H4 (cell line): ENCODE data around the gene ZGLP1. TPM values are rescaled to one million over a fixed set of nuclear protein-coding genes. Genes with fewer than 3 reads are reported as not detected.
"Not testable (repeated sequence)": the region's sequence is repeated elsewhere in the genome, so short reads cannot be mapped to it uniquely, and the experiment has no call there.

Source experiments
- DNase-seq: peaks from one replicate; pipeline ENCODE4 v3.0.0-alpha.2; 2015; ENCODE audit warnings: low spot score
- total RNA-seq: library from RNA; depleted of rRNA; stranded (reverse); fragments of >200 nt; shearing (Covaris generic); gene quantifications from 2 replicates; pipeline ENCODE4 v1.2.3, GENCODE V29; 2014; rRNA removed

The ZGLP1 gene
- total RNA-seq: 0.18 and 1.8 TPM in 2 replicates

DNA sequence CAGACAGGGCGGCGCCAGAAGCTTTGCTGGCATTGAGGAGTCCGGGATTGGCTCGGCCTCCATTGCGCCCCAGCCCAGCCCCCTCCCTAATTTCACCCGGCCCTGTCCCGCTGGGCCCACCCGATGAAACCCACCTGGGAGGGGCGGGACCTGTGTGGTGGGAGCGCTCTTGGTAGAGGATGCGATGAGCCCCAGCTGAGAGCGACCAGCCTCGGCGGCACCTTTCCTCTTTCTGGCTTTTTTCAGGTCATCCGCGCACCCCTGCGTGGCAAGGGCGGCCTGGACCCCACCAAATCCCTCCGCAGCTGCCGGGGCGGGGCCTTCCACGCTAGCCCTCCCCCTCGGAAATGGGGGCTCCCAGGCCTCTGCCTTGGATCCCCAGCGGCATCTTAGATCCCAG is at the start of gene ZGLP1:
Gene ZGLP1 (minus strand): TSS at position 393 of the 400 bp plus-strand sequence.
- DNase-seq: no peak

DNA sequence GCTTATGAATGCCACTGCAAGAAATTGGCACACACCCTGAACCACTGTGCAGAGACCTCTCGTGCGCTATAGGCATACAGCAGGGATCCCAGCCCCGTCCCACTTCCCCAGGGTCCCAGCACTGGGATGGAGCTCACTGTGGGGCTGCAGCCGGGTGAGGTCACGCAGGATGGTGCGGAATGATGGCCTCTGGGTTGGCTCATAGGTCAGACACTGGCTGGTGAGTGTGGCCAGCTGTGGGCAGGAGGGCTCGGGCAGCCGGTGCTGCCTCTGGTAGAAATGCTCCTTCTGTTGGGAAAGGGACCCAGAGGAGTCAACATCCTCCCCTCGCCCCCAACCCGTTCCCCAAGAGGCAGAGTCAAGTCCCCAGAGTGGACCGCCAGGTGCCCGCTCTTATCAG is 46.8 kb upstream of the ZGLP1 start:
- no peak for DNase-seq

DNA sequence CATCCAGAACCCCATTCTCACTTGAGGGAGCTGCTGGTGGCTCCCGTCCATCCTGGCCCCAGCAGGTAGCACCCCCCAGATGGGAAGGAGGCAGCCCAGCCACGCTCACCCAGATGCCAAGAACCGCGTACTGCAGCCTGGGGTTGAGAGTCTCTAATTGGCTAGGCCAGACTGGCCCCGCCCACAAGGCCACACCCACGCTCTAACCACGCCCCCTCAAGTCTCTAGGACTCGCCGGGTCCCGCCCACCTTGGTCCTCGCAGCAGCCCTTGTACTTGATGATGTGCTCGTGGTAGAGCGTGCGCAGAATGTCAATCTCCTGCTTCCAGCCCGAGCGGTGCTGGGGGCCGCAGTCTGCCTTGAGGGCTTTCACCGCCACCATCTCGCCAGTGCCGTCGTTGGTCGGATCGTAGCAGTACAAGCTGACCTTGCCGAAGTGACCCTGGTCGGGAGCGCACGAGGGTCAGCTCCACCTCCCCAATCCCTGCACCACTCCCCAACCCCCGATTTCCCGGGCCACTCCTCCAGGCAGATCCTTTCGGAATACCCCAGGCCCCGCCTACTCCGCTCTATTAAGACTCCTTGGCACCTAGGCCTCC is 44.3 kb upstream of the ZGLP1 start:
- DNase-seq: no peak

DNA sequence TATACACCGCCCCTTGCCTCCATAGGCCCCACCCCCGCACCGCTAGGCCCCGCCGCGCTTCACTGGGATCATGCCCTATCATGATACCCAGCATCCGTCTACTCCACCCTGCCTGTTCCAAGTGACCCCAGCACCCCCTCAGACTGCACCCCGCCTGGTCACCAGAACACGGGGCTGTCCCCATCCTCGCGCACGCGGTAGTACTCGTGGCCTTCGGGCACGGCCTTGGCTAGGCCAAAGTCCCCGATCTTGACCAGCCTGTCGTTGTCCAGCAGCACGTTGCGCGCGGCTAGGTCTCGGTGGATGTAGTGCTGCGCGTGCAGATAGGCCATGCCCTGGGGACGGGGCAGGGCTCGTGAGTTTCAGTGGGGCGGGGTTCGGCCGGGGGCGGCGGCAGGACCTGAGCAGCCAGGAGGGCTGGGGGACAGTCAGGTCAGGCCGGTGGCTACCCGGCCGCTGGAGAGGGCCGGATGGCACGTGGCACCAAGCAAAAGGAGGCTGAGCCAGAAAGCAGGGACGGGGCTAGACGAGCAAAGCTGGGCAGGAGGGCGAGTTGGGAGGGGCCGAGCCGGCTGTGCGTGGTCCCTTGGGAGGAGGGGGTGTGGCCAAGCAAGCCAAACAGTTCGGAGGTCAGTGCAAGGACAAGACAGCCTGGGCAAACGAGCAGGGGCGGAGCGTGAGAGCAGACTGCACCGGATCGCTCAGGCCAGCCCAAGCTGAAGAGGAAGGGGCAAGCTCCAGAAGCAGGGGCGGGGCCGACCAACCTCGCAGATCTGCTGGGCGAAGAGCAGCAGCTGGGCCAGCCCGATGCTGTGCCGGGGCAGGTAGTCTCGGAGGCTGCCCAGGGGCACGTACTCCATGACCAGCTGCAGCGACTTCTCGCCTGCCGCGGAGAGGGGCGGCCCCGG is 43.4 kb upstream of the ZGLP1 start:
- no peak for DNase-seq

DNA sequence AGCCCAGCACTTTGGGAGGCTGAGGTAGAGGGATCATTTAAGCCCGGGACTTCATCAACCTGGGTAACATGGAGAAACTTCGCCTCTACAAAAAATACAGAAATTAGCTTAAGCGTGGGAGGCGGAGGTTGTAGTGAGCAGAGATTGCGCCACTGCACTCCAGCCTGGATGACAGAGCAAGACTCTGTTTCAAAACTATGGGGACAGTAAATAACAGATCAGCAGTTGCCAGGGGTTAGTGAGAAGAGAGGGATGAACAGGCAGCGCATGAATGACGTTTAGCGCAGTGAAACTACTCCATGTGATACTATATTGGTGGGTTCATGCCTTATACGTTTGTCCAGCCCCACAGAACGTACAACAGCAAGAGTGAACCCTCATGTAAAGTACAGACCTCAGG is 36.9 kb upstream of the ZGLP1 start:
- DNase-seq: no peak

DNA sequence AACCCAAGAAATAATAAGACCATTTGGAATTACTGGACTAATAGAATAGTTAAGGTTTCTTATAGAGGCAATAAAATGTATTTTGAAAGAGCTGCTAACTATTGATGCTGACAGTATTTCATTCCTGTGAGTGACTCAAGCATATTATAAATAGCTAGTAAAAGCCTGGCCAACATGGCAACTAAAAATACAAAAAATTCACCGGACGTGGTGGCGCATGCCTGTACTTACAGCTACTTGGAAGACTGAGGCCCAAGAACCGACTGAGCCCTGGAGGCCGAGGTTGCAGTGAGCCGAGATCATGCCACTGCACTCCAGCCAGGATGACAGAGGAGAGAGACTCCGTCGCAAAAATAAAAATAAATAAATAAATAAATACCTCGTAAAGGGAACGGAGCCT is 35.2 kb upstream of the ZGLP1 start:
- DNase-seq: no peak

DNA sequence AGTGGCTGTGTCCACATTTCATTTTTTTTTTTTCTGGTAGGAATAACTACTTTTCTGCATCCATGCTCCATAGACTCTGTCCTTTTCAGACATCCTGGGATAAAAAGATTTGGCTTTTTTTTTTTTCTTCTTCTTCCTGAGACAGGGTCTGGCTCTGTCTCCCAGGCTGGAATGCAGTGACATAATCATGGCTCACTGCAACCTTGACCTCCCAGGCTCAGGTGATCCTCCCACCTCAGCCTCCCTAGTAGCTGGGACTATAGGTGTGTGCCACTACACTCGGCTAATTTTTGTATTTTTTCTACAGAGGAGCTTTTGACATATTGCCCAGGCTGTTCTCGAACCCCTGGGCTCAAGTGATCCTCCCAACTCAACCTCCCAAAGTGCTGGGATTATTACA is 33.9 kb upstream of the ZGLP1 start:
- DNase-seq: no peak

DNA sequence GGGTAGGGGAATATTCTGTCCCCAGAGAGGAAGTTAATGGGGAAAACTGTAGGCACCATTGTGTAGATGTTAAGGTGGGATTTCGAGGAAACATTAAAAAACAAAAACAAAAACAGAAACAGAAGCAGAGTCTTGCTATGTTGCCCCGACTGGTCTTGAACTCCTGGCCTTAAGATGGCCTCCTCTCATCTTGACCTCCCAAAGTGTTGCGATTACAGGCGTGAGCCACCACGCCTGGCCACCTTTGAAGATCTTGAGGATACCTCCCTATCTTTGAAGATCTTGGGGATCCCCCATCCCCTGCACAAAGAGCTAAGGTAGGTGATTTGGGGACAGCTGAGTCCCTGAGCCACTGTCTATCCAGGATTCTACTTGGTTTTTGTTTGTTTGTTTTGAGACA is 30.4 kb upstream of the ZGLP1 start:
- DNase-seq: no peak

DNA sequence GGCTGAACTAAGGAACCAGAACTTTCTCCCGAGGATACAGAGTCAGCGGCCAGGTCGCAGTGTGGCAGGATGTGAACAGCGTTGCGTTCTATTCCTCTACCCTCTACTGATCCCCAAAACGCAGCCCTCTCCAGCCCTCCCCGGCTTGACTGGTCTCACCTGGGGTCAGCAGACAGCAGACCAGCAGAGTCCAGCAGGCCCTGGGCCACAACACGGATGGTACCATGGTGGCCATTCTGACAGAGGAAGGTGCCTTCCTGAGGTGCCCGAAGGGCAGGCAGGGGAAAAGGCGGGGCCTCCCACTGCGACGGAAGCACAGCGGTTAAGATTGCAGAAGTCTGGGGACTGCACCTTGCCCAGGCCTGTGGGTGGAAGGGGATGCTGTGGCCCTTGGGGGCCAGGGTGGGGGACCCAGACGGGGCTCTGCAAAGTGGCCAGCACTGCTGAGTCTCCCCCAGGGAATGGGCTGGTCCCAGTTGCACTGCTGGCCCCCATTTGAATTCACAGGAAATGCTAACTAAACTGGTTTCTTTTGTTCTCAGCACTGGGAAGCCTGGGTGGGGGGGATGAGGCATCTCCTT is 29.9 kb upstream of the ZGLP1 start, which contains the start of gene ICAM3:
Gene ICAM3 (minus strand): TSS at position 245 of the 581 bp plus-strand sequence. CDS start 10 bp downstream, at position 235.
- DNase-seq: no peak

DNA sequence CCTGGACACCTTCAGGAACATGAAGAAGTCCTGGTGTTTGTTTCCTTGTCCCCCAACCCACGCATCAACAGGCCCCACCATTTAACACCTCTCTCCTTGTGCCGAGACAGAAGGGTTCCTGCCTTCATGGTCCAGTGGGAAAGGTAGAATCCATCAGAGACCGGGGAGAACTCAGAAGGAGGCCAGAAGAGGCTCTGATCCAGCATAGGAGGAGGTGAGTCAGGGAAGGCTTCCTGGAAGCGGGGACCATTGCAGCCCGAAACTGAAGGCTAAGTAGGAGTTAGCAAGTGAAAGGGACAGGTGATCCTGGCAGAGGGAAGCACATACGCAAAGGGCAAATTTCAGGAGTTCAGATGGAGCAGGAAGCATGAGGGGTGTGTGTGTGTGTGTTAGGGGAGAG is 29.3 kb upstream of the ZGLP1 start:
- no peak for DNase-seq

DNA sequence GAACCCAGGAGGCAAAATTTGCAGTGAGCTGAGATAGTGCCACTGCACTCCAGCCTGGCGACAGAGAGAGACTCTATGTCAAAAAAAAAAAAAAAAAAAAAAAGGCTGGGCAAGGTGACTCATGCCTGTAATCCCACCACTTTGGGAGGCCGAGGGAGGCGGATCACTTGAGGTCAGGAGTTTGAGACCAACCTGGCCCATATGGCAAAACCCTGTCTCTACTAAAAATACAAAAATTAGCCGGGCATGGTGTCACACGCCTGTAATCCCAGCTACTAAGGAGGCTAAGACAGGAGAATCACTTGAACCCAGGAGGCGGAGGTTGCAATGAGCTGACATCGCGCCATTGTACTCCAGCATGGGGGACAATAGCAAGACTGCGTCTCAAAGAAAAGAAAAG is 27.1 kb upstream of the ZGLP1 start:
- DNase-seq: not testable (repeated sequence)

DNA sequence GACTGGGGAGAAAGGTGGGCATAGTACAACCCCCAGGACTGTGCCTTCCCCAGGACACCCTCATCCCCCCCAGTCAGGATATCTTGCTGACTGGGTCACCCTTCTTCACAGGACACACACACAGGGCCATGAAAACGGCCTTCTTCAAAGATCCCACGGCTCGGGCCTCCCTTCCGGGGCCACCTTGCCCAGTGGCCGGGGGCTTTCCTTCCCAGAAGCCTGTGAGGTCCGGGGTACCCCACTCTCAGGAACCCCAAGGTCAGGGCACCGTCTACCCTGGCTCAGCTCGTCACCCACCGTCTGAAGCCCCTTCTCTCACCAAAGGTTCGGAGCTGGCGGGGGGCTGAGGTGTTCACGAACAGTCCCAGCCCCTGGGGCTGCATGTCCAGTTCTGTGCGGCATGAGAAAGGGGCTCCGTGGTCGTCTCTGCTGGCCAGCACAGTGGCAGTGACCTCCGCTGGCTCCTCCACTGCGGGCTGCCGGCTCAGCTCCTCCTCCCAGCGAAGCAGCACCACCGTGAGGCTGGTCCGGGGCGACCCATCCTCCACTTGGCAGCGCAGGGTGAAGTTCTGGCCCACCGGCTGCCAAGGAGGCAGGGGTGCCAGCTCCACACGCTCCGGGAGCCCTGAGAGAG is 25.9 kb upstream of the ZGLP1 start:
- DNase-seq: no peak

DNA sequence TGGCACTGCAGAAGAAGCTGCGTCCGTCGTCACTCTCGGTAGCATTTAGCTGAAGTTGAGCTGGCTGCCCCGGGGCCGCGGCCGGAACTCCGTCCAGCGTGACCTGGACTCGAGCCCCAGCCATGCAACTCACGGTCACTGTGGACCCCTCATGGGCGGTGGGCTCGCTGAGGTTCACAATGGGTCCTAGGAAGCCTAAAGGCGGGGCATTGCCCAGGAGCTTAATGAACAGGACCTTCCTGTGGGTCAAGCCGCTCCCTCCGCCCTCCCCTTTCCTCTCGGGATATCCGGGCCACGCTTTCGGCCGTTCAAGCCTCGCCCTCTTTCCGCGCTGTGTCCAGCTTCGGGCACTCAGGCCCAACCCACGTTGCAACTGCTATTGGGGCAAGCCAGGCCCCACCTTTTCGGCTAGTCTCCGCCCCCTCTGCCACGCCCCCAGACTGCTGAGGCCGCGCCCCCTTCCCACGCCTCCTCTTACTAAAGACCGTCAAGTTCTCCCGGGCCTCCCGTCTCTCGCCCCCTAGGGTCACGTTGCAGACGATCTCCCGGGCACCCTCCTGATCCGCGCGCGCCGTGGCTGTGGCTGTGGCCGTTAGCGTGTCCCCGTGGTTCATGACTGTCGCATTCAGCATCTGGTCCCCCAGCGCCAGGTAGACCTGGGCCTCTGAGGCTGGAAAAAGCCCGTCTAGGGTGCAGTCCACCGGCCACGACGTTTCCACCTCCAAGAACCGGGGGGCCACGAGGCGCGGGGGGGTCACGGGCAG is 25.2 kb upstream of the ZGLP1 start:
- peak; percentile 91 for DNase-seq

DNA sequence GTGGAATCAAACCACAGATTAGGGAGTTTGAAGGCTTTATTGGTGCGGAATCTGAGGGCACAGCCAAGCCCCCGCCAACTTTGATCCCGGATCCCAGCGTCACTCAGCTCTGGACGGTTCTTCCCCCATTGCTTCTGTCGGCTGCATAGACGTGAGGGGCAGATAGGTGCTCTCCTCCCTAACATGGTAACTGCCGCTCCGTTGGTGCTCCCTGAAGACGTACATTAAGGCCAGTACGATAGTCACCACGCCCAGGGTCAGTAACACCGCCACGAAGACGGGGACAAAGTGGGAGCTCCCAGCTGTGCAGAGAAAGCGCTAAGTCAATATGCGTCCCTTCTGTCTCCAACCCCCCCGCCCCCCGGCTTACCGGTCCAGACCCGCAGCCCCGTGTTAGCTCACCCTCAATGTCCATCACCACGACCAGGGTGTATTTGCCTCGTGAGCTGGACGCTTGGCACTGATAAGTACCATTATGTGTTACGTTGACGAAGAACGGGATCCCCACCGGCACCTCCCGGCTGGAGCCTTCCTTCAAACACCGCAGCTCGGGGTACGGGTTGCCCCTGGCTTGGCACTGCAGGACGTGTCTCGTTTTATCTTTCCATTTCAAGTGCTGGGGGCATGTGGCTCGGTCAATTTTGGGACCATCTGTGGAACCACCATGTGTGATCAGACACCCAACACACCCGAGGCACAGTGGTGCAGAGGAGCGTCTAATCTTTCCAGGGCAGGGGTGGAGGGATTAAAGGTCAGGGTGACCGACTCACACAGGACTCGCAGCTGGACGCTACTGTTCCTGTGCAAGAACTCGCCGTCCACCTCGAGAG is 24.4 kb upstream of the ZGLP1 start:
- peak; percentile 37 for DNase-seq

DNA sequence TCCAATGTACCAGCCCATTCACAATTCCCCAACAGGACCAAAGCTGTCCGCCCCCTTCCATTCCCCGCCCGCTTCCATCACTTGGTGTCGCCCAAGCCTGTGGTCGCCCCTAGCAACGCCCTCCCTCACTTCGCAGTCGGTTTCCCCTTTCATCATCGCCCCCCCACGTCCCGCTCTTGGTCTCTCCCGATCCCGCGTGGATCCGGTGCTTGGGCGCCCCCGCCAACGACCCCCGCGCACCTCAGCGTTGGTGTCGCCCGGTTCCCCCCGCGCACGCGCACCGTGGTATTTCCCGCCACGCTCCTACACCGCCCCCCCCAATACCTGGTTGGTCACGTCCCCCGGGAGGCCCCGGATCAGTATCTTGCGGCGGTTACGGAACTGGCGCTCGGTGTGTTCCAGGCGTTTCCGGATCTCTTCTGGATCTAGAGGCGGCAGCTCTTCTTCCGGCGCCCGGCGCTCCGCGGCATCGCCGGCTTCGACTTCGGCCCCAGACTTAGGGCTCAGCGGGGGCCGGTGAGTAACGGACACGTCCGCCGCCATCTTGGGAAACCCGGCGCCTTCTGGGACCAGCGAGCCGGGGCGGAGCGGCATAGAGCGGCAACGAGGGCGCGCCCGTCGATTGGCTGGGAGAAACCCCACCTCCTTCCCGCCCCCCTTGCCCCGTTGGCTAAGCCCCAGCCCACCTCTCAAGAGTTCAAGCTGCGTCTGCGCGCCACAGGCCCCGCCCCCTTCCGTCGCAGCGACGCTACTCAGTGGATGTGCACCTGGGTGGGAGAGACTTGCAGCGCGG is 23.5 kb upstream of the ZGLP1 start, which contains the start of gene RAVER1:
Gene RAVER1 (minus strand): TSS at position 565 of the 793 bp plus-strand sequence. CDS start 22 bp downstream, at position 543.
- peak; percentile 96 for DNase-seq

DNA sequence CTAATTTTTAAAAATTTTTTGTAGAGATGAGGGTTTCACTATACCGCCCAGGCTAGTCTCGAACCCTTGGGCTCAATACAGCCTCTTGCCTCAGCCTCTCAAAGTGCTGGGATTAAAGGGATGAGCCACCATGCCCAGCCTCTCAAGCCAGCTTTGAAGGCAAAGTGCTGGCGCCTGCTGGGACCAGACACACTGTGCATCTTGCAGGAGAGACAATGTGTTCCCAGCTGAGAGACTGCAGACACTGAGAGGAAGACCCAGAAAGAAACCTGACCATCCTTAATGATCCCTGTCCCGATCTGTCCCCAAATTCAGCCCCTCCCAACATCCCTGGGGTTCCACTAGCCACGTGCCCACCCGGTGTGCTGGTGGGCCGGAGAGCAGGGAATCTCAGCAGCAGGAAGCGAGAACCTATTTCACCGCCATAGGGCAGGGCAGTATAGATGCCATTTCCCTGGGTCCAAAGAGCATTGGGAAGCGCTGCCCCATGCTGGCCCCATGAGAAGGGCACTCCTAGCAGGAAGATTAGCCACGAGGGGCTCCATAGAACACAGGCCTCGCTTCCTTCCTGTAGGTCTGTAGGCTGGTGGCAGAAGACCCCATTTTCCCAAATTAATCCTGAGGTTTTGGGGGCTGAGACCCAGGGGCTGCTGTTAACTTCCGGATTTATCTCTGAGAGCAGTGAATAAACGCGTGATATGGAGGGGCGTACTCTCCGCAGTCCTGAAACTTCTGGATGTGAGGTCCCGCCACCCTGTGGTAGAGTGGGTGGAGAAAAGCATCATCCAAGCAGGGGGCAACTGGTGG is 22.7 kb upstream of the ZGLP1 start:
- DNase-seq: no peak

DNA sequence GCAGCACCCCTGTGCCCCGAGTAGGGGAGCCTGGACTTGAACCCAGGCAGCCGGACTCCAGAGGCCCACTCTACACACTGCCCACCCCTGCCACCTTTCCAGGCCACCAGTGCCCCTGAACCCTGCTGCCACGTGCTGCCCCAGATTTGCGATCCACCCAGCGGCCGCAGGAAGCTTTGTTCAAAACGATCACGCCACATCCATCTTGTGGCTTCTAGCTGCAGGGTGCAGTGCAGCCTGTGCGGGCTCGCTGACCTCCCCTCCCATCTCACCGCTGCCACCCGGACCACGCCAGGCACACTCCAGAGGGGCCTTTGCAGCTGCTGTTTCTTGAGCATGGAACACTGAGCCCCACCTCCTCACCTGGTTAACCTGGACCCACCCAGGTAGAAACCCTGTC is 19.9 kb upstream of the ZGLP1 start:
- no peak for DNase-seq

DNA sequence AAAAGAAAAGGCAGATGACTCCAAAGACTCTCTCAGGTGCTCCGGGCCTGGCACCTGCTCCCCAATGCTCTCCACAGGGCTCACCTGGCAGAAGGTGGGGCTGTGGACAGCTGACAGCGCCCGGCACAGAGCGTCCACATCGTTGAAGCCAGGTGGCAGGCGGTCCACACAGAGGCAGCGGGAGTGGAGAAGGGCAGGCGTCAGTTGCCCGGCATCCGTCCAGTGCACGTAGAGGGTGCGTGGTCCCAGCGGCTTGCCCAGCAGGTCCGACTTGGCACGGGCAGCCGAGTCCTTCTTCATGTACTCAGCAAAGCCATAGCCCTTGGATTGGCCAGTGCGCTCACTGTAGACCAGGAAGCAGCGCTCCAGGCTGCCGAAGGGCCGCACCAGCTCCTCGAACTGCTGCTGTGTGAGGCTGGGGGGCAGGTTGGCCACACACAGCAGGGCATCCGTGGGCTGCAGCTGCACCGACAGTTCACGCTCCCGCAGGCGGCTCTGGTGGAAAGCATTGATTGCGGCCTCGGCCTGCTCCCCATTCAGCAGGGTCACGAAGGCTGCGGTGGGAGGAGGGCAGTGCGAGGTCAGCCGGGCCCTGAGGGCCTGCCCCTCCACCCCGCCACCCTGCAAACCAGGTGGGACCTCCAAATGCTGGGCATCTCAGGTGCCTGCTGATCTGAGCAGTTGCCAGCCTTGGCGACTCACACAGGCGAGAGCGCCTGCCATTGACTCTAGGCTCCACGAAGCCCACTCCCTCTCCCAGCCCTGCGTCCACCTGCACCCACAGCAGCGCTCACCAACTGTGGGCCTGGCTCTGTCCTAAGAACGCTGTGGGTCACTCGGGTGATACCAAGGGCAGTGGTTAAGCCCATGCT is 19.2 kb upstream of the ZGLP1 start:
- DNase-seq: no peak
